Middle frontal gyrus (tissue), 1 donor: Measurements from ENCODE around the gene BPGM.
"Not testable (repeated sequence)": the region's sequence is repeated elsewhere in the genome, so short reads cannot be mapped to it uniquely, and the experiment has no call there.

Experiments
- DNase-seq: peaks from one replicate; pipeline ENCODE4 v3.0.0-alpha.2; 2015; ENCODE audit warnings: low spot score; ENCODE audit errors: extremely low spot score

The BPGM gene

DNA sequence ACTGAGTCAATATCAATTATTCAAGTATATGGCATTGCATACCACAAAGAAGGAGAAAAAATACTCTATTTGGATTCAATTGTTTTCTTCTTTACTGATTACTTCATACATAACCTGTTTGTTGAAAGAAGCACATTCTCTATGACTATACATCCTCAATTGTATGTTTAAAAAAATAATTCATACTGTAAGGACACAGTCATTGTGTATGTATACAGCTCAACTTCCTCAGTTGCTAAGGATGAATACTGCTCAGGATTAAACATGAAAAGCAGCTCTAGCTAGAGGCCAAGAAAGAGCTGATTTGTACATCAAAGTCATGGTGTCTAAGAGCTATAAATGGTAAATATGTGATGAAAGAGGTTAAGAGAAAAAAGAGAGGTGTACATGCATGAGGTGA, 15.8 kb upstream of the BPGM start:
- DNase-seq: no peak

GRCh38 chr7:134632052-134632451, 14.6 kb upstream of the BPGM start:
- DNase-seq: no peak

GRCh38 chr7:134632937-134633540, 13.6 kb upstream of the BPGM start:
- DNase-seq: no peak

DNA sequence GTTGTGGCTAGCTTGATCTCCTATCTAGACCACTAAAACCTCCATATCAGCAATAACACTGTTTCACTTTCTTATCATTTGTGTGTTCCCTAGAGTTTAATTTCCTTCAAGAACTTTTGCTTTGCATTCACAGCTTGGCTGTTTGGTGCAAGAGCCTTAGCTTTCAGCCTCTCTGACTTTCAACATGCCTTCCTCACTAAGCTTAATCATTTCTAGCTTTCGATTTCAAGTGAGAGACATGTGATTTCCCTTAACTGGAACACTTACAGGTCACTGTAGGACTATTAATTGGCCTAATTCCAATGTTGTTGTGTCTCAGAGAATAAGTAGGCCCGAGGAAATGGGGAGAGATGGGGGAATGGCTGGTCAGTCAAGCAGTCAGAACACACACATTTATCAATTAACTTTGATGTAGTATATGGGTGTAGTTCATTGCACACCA, 10.6 kb upstream of the BPGM start:
- no peak for DNase-seq

GRCh38 chr7:134637441-134637840, 9.2 kb upstream of the BPGM start:
- no peak for DNase-seq

DNA sequence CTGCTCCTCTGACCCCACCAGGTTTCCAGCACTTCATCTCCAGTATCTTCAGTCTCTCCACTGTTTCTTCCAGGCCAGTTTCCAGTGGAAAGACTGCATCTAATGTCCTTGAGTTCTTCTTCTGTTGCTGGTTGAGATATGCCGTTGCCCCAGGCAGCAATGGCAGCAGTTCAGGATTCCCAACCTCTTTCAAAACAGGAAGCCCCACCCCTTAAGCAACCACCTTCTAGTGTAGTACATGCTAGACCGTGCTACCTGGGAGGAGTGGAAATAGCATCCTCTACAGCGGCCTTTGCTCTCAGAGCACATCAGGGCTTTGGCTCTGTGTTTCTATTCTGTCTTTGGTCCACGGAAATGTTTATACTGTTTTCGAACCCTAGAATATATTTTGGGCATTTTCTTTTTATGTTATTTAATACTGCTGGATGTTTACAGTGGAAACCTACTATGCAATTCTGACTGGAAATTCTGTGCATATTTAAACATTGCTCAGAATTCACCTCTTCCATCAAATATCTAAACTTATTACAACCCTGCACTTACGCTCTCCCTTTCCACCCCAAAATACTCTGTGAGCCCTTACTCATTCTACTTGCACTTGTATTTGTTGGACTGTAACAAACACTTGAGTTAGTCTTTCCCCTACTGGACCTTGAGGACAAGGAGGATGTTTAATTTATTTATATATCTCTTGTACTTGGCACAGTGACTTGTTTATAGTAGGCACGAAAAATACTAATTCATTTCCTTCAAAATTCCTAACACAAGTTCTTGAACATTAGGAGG, 8.5 kb upstream of the BPGM start:
- no peak for DNase-seq

- no peak for DNase-seq
Measured at GRCh38 chr7:134639061-134639460, 7.6 kb upstream of the BPGM start.

GRCh38 chr7:134639683-134640279, 6.9 kb upstream of the BPGM start:
- no peak for DNase-seq

- DNase-seq: no peak
Measured at GRCh38 chr7:134640842-134641715, 5.6 kb upstream of the BPGM start.

DNA sequence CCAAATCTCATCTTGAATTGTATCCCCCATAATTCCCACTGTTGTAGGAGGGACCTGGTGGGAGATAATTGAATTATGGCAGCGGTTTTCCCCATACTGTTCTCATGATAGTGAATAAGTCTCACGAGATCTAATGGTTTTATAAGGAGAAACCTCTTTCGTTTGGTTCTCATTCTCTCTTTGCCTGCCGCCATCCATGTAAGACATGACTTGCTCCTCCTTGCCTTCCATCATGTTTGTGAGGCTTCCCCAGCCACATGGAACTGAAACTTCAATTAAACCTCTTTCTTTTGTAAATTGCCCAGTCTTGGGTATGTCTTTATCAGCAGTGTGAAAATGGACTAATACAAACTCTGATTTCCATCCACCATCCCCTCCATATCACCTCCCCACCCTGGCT, 4.7 kb upstream of the BPGM start:
- DNase-seq: not testable (repeated sequence)

GRCh38 chr7:134643131-134643530, 3.5 kb upstream of the BPGM start:
- DNase-seq: no peak

DNA sequence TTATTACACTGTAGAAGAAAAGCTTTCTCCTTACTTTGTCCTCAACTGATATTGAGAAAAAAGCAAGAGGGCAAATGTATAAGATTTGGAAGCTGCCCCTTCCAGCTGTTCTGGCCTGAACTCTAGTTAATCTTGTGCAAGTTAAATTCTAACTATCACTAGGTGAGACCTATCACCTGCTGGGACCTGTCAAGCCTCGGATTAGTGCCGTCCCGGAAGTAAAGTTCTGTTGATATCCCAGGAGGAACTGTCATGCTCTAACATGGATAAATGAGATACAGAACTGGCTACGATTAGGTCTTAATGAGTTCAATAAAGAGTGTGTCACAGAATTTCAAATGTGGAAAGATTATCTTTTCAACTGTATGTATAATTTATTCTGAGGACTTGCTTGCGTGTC, 1.2 kb upstream of the BPGM start:
- DNase-seq: no peak

GRCh38 chr7:134645935-134646334, 718 bp upstream of the BPGM start:
- DNase-seq: no peak

DNA sequence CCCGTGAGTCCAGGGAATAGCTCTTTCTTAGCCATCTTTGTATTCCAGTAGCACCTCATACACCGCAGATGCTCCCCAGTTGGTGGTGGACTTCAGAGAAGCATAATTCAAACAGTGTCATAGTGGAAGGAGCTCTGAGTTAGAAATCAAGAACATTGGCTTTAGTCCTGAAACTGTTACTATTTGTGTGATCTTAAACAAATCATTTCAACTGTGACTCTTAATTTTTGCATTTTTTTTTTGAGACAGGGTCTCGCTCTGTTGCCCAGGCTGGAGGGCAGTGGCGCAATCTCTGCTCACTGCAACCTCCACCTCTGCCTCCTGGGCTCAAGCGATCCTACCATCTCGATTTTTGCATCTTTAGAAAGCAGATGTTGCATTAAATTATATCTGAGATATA, 1.8 kb downstream of the BPGM start:
- no peak for DNase-seq

DNA sequence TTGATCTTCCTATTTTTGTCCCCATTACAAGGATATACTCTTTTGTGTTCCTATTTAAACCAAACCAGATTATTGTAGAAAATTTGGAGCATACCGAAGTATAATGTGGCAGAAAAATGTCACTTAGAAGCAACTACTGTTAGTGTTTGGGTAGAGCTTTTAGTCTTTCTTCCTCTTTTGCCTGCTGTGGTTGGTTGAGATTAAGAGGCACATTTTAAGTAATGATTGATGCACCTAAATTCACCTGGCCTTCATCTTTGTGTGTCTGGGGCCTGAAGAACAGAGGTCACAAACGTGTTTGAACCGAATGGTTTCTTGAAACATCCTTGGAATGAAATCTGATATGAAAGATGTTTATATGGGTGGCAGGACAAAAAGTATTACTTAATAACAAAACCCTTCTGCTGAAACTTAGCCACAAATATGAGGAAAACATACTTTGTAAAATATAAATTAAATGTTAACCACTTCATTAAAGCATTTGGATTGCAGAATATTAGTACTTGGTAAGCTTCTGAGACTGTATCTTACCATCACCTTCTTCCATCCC, 2.6 kb downstream of the BPGM start:
- DNase-seq: no peak

- DNase-seq: no peak
Measured at GRCh38 chr7:134651991-134652390, 5.3 kb downstream of the BPGM start.

DNA sequence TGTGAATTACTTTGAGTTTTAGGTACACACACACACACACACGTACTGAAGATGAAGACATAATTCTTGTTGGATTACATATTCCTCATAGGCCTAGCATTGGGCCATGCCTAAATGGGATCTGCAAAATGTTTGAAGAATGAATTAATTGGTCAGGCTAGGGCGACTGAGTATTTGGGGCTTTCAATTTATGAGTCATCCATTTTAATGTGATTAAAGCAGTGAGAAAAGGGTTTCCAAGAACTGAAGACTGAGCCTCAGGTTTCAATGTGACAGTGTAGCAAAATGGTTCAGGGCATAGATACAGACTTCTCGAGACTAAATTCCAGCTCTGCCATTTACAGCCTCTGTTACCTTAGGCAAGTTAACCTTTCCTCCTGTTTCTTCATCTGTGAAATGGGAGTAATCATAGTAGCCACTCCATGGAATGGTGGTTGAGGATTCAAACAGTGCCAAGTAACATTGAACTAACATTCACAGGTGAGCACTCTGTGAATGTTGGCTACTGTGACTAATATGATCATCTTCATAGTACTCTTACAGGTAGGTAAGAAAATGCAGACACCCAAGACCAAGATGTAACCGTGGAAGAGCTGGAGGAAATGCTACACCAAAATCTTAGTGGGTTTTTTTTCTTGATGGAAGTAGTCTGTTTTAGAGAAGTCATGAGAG, 7.6 kb downstream of the BPGM start:
- DNase-seq: no peak

DNA sequence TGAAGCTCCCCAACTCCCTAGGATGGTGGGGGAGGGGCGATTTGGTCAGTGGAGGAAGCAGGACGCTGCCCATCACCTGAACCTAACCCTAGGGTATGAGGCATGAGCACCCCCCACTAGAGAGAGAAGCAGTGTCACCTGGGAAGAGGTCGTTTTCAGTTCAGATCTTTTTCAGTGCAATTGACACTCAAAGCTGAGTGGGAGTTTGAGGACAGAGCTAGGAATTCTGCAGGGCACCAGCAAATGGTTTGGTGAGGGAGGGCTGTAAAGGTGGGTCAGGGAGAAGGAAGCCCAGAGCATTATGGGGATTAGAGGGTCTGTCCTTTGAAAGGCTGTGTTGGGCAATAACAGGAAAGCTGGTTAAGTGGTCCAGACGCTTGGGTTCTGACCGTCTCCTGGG, 10.9 kb downstream of the BPGM start:
- DNase-seq: no peak

DNA sequence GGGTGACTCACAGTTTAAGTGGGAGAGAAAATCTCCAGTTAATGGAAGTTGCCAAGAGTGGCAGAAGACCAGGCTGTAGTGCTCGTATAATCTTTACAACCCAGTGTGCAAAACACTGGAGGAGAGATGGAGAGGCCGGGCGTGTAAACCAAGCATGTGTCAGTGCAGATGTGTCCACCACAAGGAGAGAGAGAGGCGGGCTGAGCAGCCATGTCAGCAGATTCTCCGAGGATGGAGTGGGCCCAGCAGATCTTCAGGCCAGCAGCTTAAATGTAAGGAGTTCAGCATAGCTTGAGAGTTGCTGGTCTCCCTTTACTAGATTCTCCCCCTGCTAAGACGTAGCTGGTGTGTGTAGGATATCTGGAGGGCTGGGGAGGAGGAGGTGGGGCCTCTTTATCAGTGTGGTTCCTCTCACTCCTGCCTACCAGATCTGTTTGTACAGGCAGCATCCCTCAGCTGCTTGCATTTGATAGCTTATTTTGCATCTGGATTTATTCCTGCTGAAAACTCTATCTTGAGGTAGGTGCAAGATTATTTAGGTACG, 13.7 kb downstream of the BPGM start:
- DNase-seq: no peak

DNA sequence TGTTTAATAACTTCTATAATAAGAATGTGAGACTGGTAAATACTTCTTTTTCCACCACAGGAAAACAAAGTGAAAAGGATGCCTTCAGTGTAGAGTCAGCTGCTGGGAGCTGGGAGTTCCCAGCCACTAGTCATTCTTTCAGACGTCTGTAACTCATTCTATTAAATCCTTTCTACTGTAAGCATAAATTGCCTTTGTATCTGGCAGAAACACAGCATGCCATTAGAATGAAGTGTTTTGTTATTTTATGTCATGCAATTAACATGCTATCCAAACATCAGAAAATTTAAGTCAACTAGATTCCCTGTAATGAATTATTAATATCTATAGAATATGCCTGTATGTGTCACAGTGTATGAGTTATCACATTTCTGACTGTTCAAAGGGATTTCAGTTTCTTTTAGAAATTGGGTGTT, 14.3 kb downstream of the BPGM start:
- DNase-seq: no peak
